Bronchial epithelial cell (primary cell): Measurements from ENCODE around the gene GMDS. TPM values are rescaled to one million over a fixed set of nuclear protein-coding genes. Genes with fewer than 3 reads are reported as not detected.
A peak's percentile ranks its signal among the peaks of the same experiment; 100 is the strongest.

Experiments
- DNase-seq: peaks from one replicate; pipeline ENCODE4 v3.0.0-alpha.2; 2010; ENCODE audit warnings: low read depth
- FAIRE-seq: peaks from 2 replicates; lab custom pipeline; 2011; peaks lifted over from hg19 to GRCh38; lab: Jason Lieb, UNC
- H3K27me3 ChIP-seq: 2 replicates; pipeline ENCODE4 v1.5.1; 2011; ENCODE audit warnings: low read length; ENCODE audit not compliant: control insufficient read depth, insufficient read depth
- H3K36me3 ChIP-seq: 2 replicates; pipeline ENCODE4 v1.5.1; 2011; ENCODE audit warnings: low read length; ENCODE audit not compliant: control insufficient read depth, insufficient read depth
- H3K4me3 ChIP-seq: 2 replicates; pipeline ENCODE4 v1.5.1; 2011; ENCODE audit warnings: mild to moderate bottlenecking, low read depth, low read length, control low read depth
- total RNA-seq: library from RNA; depleted of rRNA; stranded (reverse); fragments of >200 nt; gene quantifications from 2 replicates; pipeline ENCODE4 v1.2.1, GENCODE V29; 2014
- TF ChIP-seq, protein P1 (sequence below): IDR thresholded peaks from 2 replicates; pipeline ENCODE4 v1.5.1; 2011; ENCODE audit warnings: mild to moderate bottlenecking, moderate library complexity, low read length, control low read depth, inconsistent platforms; ENCODE audit not compliant: insufficient read depth, severe bottlenecking

Gene GMDS
- total RNA-seq, 1 donor from 2014 or later: 8.2 TPM

- no peaks in the 10 kb centered on the region for H3K27me3 ChIP-seq
- H3K4me3 ChIP-seq: no peak overlapping the region
- DNase-seq (peak; percentile 98), FAIRE-seq (peak; percentile 91)
- no peaks in the 10 kb centered on the region for H3K36me3 ChIP-seq
- TF ChIP-seq, protein P1, sequence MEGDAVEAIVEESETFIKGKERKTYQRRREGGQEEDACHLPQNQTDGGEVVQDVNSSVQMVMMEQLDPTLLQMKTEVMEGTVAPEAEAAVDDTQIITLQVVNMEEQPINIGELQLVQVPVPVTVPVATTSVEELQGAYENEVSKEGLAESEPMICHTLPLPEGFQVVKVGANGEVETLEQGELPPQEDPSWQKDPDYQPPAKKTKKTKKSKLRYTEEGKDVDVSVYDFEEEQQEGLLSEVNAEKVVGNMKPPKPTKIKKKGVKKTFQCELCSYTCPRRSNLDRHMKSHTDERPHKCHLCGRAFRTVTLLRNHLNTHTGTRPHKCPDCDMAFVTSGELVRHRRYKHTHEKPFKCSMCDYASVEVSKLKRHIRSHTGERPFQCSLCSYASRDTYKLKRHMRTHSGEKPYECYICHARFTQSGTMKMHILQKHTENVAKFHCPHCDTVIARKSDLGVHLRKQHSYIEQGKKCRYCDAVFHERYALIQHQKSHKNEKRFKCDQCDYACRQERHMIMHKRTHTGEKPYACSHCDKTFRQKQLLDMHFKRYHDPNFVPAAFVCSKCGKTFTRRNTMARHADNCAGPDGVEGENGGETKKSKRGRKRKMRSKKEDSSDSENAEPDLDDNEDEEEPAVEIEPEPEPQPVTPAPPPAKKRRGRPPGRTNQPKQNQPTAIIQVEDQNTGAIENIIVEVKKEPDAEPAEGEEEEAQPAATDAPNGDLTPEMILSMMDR: peak; percentile 4
Measured at GRCh38 chr6:1686117-1687098, 559.0 kb downstream of the GMDS start.

DNA sequence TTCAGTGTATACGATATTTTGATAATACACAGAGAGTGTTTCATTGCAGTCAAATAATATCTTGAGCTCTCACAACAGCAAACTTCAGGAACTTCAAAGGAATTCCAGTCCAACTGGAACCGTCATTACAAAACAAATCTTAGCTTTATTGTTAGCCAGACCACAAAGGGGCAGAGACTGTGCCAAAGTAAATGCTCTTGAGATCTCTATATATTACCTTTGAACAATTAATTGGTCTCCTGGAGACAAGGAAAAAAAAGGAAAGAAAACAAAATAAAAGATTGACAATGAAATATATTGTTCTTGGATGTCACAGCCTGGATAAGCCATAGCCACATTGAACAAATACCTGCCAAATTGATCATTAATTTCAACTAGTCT lies 565.7 kb downstream of the GMDS start:
- no peak for FAIRE-seq
- H3K27me3 ChIP-seq: no peaks in the 10 kb centered on the region
- H3K36me3 ChIP-seq: no peaks in the 10 kb centered on the region
- H3K4me3 ChIP-seq: no peak overlapping the region
- no peak for DNase-seq
- TF ChIP-seq, protein P1: no peak

DNA sequence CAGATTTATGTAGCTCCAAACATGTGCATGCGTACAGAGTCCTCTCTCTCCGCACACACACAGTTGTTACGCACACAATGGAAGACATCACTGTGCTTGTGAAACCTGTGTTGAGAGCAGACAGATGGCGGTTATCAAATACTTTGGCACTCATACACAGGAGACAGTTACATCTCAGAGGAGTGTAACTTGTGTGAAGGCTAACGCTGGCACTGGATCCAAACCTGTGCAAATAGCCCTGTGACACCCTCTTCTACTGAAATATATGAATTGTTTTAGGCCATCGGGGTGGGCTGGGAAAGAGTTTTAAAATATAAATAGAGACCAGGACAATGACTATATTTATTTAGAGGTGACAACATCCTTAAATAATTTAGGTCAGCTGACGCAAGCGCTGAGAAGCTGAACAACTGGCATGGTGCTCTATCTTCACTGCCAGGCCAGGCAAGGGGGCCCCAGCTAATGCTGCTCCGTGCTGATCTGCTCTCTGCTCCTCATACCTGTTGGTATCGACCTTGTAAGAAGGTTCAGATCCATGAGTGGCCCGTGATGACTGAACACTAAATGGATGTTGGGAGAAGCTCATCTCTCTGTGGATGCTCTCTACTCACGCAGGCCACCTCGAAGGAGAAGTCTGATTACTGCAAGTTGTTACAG lies 566.2 kb downstream of the GMDS start:
- Histone ChIP-seq H3K4me3 (no peak overlapping the region), H3K27me3 (no peaks in the 10 kb centered on the region), H3K36me3 (no peaks in the 10 kb centered on the region)
- DNase-seq (no peak), FAIRE-seq (no peak)
- TF ChIP-seq, protein P1: no peak

DNA sequence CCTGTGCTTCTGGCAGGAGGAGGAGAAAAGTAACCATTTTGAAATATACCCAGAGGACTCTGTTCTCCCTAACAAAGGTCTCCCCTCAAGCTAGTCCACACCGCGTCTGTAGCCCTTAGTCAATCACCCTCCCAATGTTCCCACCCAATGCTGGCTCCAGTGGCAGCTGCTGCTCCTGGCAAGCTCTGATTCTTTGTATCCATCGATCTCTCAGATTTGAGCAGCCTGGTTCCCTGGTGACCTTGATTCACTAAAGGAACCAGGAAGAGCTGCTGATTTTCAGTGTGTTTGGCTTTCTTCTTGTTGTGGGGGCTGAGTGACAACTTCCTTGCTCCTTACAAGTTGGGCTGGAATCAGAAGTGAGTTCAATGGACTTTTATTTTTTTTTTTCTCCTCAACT lies 567.2 kb downstream of the GMDS start:
- FAIRE-seq: no peak
- H3K4me3 ChIP-seq: no peak overlapping the region
- no peak for DNase-seq
- TF ChIP-seq, protein P1: no peak
- H3K36me3 ChIP-seq: no peaks in the 10 kb centered on the region
- H3K27me3 ChIP-seq: no peaks in the 10 kb centered on the region

DNA sequence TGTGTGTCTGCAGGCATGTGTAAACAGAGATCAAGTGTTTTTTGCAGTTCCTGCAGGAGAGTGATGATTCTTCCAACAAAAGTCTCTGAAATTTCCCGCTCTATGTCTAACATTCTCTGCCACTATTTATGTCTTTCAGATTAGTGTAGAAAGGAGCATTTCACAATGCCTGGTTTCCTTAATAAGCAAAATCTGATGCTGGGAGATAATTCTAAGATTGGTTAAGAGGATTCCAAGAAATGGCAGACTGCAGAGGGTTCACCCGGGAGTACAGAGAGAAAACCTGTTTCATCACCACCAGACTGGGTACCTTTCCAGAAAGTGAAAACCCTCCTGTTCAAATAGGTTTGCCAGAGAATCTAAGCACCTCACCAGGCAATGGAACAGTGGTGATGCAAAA lies 573.0 kb downstream of the GMDS start:
- FAIRE-seq: no peak
- TF ChIP-seq, protein P1: no peak
- DNase-seq: no peak
- Histone ChIP-seq H3K27me3 (no peaks in the 10 kb centered on the region), H3K4me3 (no peak overlapping the region), H3K36me3 (no peaks in the 10 kb centered on the region)
